GM12878 (cell line): Measurements from ENCODE around the gene ELAVL1.

Source experiments
- CHD1 ChIP-seq: IDR thresholded peaks from 2 replicates; pipeline ENCODE4 v1.6.1; 2012; ENCODE audit warnings: low read depth, low read length, improper control_type of control experiment
- CTCF ChIP-seq, 3 experiments: IDR thresholded peaks in 2 of 3; conservative IDR thresholded peaks in 1 of 3; 2 replicates each; pipeline ENCODE4 v1.5.1; 2011; ENCODE audit warnings: low read depth in 3 of 3, low read length in 3 of 3, mild to moderate bottlenecking in 3 of 3, control low read depth in 2 of 3, moderate library complexity in 2 of 3, inconsistent platforms in 1 of 3, mixed read lengths in 1 of 3; ENCODE audit not compliant: control insufficient read depth in 2 of 3, insufficient read depth in 1 of 3; ENCODE audit errors: extremely low read depth in 1 of 3
- MEF2A ChIP-seq: IDR thresholded peaks from 2 replicates; pipeline ENCODE4 v1.6.1; 2011; ENCODE audit warnings: low read depth, mild to moderate bottlenecking, low read length, moderate library complexity; ENCODE audit not compliant: insufficient read depth
- MXI1 ChIP-seq: fragments of 150-350 bp; IDR thresholded peaks from 2 replicates; pipeline ENCODE4 v1.6.1; 2011; ENCODE audit warnings: low read depth, mild to moderate bottlenecking, inconsistent platforms, low read length, improper control_type of control experiment
- POLR2A ChIP-seq: IDR thresholded peaks from 2 replicates; pipeline ENCODE4 v1.6.1; 2011; ENCODE audit warnings: low read depth, mild to moderate bottlenecking, low read length
- POLR2AphosphoS5 ChIP-seq: IDR thresholded peaks from 2 replicates; pipeline ENCODE4 v1.6.1; 2011; ENCODE audit warnings: mild to moderate bottlenecking, low read length, inconsistent platforms
- RELA ChIP-seq: fragments of 450-650 bp; IDR thresholded peaks from 2 replicates; pipeline ENCODE4 v1.8.0; 2014; ENCODE audit warnings: borderline replicate concordance; ENCODE audit not compliant: partially characterized antibody
- SMAD1 ChIP-seq: fragments of 450-650 bp; IDR thresholded peaks from 2 replicates; pipeline ENCODE4 v1.6.1; 2018; ENCODE audit warnings: mild to moderate bottlenecking, low read depth; ENCODE audit not compliant: partially characterized antibody
- SMC3 ChIP-seq: IDR thresholded peaks from 2 replicates; pipeline ENCODE4 v1.6.1; 2011; ENCODE audit warnings: low read length, improper control_type of control experiment, borderline replicate concordance
- TAF1 ChIP-seq: IDR thresholded peaks from 2 replicates; pipeline ENCODE4 v1.6.1; 2011; ENCODE audit warnings: mild to moderate bottlenecking, low read depth, low read length, borderline replicate concordance
- YY1 ChIP-seq: IDR thresholded peaks from 2 replicates; pipeline ENCODE4 v1.6.1; 2011; ENCODE audit warnings: low read depth, mild to moderate bottlenecking, low read length
- ZZZ3 ChIP-seq: IDR thresholded peaks from 2 replicates; pipeline ENCODE4 v1.6.1; 2011; ENCODE audit warnings: low read depth; ENCODE audit not compliant: control insufficient read depth, insufficient read length

GRCh38 chr19:7999376-7999775 is 6.1 kb downstream of the ELAVL1 start:
- no peak for TF ChIP-seq CTCF (IDR thresholded peaks at IDR 0.05 in 2 of 3, conservative IDR thresholded peaks at IDR 0.05 in 1 of 3; ENCODE audit: control insufficient read depth in 2 of 3, extremely low read depth in 1 of 3, insufficient read depth in 1 of 3, low read depth in 3 of 3, low read length in 3 of 3)
- TF ChIP-seq SMAD1, result no peak
- no peak for TF ChIP-seq ZZZ3
- TF ChIP-seq POLR2A, result no peak
- TF ChIP-seq SMC3, result no peak
- no peak for TF ChIP-seq POLR2AphosphoS5
- TF ChIP-seq MXI1, result no peak
- no peak for TF ChIP-seq RELA
- no peak for TF ChIP-seq TAF1
- no peak for TF ChIP-seq YY1
- no peak for TF ChIP-seq MEF2A
- TF ChIP-seq CHD1, result no peak
